Gastrocnemius medialis (tissue), 4 donors: ENCODE data around the gene HNRNPUL1.

Source experiments
- CTCF ChIP-seq, 5 experiments: fragments of 450-650 bp in 3 of 5; fragments of 200-600 bp in 2 of 5; sonication (generic) in 2 of 5; IDR thresholded peaks in 4 of 5; conservative IDR thresholded peaks in 1 of 5; 1 replicate in 4 of 5; 2 replicates in 1 of 5; pipeline ENCODE4 v1.5.1; 2016 to 2019; ENCODE audit warnings: antibody characterized with exemption in 5 of 5, mild to moderate bottlenecking in 3 of 5, moderate library complexity in 3 of 5
- POLR2A ChIP-seq, 2 donors: fragments of 450-650 bp; IDR thresholded peaks; one replicate each; pipeline ENCODE4 v1.6.1; 2017; ENCODE audit warnings: antibody characterized with exemption in 2 of 2, mild to moderate bottlenecking in 2 of 2, moderate library complexity in 2 of 2

GRCh38 chr19:41311072-41311471 is 46.9 kb downstream of the HNRNPUL1 start:
- TF ChIP-seq POLR2A (IDR thresholded peaks at IDR 0.05) (no peak), CTCF (IDR thresholded peaks at IDR 0.05 in 4 of 5, conservative IDR thresholded peaks at IDR 0.05 in 1 of 5) (no peak)
